ENCODE results near the gene FLT3.

DNA sequence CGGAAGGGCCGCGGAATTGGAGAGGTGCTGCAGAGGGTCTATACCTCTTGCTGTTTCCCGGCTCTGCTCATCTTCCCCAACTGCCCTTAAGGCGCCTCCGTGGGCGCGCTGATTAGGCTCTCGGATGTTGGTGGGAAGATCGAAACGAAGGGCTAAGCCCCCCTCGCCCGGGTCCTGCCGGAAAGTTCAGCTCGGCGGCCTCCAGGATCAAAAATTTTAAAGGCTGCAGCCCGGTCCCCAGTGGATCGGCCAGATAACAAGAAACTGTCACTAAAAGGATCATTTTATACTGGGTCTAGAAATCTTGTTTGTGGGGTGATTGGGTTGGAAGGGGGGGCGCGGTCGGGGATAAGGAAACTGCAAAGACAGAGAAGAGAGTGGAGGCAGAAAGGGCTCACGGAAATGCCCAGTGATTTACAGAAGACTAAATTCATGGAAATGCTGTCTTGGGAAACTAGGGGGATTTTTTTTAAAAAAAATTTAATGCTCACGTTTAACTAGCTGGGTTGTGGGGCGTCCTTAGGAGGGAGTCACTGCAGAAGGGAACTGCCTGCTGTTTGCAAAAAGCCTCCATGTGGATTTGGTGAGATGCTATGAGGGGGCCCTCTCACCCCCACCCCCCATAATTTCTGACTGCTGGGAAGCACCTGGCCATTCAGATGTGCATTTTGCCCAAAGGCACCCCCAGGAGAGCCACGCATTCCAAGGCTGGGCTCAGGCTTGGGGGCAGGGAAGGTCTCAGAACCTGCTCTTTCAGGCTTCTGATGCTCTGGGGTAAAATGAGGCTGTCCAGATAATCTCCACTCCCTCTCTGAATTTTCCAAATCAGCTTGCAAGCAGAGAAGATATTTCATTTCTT is 138.9 kb downstream of the FLT3 start:
- TF ChIP-seq, protein P1, sequence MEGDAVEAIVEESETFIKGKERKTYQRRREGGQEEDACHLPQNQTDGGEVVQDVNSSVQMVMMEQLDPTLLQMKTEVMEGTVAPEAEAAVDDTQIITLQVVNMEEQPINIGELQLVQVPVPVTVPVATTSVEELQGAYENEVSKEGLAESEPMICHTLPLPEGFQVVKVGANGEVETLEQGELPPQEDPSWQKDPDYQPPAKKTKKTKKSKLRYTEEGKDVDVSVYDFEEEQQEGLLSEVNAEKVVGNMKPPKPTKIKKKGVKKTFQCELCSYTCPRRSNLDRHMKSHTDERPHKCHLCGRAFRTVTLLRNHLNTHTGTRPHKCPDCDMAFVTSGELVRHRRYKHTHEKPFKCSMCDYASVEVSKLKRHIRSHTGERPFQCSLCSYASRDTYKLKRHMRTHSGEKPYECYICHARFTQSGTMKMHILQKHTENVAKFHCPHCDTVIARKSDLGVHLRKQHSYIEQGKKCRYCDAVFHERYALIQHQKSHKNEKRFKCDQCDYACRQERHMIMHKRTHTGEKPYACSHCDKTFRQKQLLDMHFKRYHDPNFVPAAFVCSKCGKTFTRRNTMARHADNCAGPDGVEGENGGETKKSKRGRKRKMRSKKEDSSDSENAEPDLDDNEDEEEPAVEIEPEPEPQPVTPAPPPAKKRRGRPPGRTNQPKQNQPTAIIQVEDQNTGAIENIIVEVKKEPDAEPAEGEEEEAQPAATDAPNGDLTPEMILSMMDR (IDR thresholded peaks at IDR 0.05): no peak
- TF ChIP-seq POLR2A (IDR thresholded peaks at IDR 0.05): no peak
